Vagina (tissue), 2 donors: ENCODE results near the gene MRAS.

Experiments used
- CTCF ChIP-seq, 3 experiments: fragments of 450-650 bp in 2 of 3; fragments of 200-600 bp in 1 of 3; sonication (generic) in 1 of 3; IDR thresholded peaks; one replicate each; pipeline ENCODE4 v1.5.1; 2017 to 2019; ENCODE audit warnings: antibody characterized with exemption in 3 of 3, mild to moderate bottlenecking in 2 of 3, moderate library complexity in 2 of 3
- POLR2A ChIP-seq, 2 donors: fragments of 450-650 bp; IDR thresholded peaks; one replicate each; pipeline ENCODE4 v1.6.1; 2017; ENCODE audit warnings: antibody characterized with exemption in 2 of 2, mild to moderate bottlenecking in 2 of 2, moderate library complexity in 2 of 2
- POLR2AphosphoS5 ChIP-seq, 2 donors: sonication (generic); formaldehyde crosslinking; IDR thresholded peaks; one replicate each; pipeline ENCODE4 v1.9.0; 2017; ENCODE audit warnings: antibody characterized with exemption in 2 of 2, mild to moderate bottlenecking in 2 of 2, low read depth in 1 of 2; ENCODE audit not compliant: insufficient read depth in 1 of 2

- TF ChIP-seq CTCF (IDR thresholded peaks at IDR 0.05) (no peak), POLR2AphosphoS5 (IDR thresholded peaks at IDR 0.05; ENCODE audit: insufficient read depth in 1 of 2, low read depth in 1 of 2) (peak; percentile 59 to 72), POLR2A (IDR thresholded peaks at IDR 0.05) (no peak)
These were observed 33.8 kb downstream of the MRAS start for GRCh38 chr3:138381950-138382715.
